Activated B cell treated with CpG ODN at 0.5 μM for 24 hours (primary cell): ENCODE results near the gene OR11A1. TPM values are rescaled to one million over a fixed set of nuclear protein-coding genes. Genes with fewer than 3 reads are reported as not detected.

ENCODE experiments used
- ATAC-seq: fragments of 200-7000 bp; cut with Tn5 transposase; one replicate; pipeline ENCODE4 v1.10.0; 2021; ENCODE audit warnings: low read depth, mild to moderate bottlenecking, moderate library complexity
- CTCF ChIA-PET: fragments of 350-600 bp; sonication (Branson Sonifier 250); formaldehyde crosslinking; loops from one replicate; lab custom pipeline; 2021; ENCODE audit warnings: antibody characterized with exemption; lab: Charles Lee
- POLR2A ChIA-PET: fragments of 350-600 bp; sonication (Branson Sonifier 250); formaldehyde crosslinking; loops from one replicate; lab custom pipeline; 2021; ENCODE audit warnings: antibody characterized with exemption; lab: Charles Lee
- DNase-seq: peaks from one replicate; pipeline ENCODE4 v3.0.0; 2022
- H3K27ac Mint-ChIP-seq: one replicate; pipeline ENCODE4 v1.8.0; 2020; ENCODE audit warnings: mixed read lengths
- H3K27me3 Mint-ChIP-seq: one replicate; pipeline ENCODE4 v1.8.0; 2021; ENCODE audit warnings: mixed read lengths
- H3K36me3 Mint-ChIP-seq: one replicate; pipeline ENCODE4 v1.8.0; 2021; ENCODE audit warnings: low read depth, mixed read lengths
- H3K4me1 Mint-ChIP-seq: one replicate; pipeline ENCODE4 v1.8.0; 2021; ENCODE audit warnings: mixed read lengths
- H3K4me3 Mint-ChIP-seq: one replicate; pipeline ENCODE4 v1.8.0; 2020; ENCODE audit warnings: mild to moderate bottlenecking, mixed read lengths
- H3K9me3 Mint-ChIP-seq: one replicate; pipeline ENCODE4 v1.8.0; 2020; ENCODE audit warnings: mixed read lengths
- intact Hi-C: fragments of 100-400 bp; cut with micrococcal nuclease; formaldehyde crosslinking; loops from one replicate; pipeline ENCODE4 v1.15.1; 2024
- total RNA-seq: library from RNA; stranded (reverse); gene quantifications from 2 replicates; pipeline ENCODE4 v1.2.3, GENCODE V29; 2022
- TF ChIP-seq, protein P1 (sequence below): fragments of 200-600 bp; IDR thresholded peaks from one replicate; pipeline ENCODE4 v1.8.0; 2022; ENCODE audit warnings: antibody characterized with exemption, mild to moderate bottlenecking

The OR11A1 gene
- total RNA-seq, 1 donor from 2014 or later: not detected

DNA sequence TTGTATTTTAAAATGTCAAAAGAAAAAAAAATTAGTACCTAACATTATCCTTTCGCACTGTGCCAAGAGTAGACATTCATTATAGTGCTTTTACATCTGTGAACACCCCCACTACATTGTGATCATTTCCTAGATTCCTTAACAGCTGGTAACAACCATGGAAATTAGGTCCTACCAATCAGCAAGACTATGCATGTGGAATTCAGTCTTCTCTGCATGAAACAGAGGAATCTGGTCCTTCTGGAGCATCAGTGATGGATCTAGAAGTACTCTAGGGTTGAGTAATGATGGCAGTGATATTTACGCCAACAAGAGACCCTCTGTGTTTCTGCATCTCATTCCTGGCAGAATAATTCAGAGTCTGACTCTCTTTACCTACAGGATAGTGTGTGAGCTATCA, 32.7 kb downstream of the OR11A1 start:
- ChIA-PET CTCF (no interaction called here), POLR2A (no interaction called here)
- no peaks in the 10 kb centered on the region for H3K36me3 Mint-ChIP-seq
- peaks cover 13% of the 10 kb centered on the region for H3K27me3 Mint-ChIP-seq
- H3K4me3 Mint-ChIP-seq: no peak overlapping the region
- ATAC-seq (no peak), DNase-seq (no peak)
- no peak overlapping the region for H3K27ac Mint-ChIP-seq
- H3K4me1 Mint-ChIP-seq: no peaks in the 10 kb centered on the region
- intact Hi-C loops: no loop called here
- TF ChIP-seq, protein P1, sequence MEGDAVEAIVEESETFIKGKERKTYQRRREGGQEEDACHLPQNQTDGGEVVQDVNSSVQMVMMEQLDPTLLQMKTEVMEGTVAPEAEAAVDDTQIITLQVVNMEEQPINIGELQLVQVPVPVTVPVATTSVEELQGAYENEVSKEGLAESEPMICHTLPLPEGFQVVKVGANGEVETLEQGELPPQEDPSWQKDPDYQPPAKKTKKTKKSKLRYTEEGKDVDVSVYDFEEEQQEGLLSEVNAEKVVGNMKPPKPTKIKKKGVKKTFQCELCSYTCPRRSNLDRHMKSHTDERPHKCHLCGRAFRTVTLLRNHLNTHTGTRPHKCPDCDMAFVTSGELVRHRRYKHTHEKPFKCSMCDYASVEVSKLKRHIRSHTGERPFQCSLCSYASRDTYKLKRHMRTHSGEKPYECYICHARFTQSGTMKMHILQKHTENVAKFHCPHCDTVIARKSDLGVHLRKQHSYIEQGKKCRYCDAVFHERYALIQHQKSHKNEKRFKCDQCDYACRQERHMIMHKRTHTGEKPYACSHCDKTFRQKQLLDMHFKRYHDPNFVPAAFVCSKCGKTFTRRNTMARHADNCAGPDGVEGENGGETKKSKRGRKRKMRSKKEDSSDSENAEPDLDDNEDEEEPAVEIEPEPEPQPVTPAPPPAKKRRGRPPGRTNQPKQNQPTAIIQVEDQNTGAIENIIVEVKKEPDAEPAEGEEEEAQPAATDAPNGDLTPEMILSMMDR: no peak
- H3K9me3 Mint-ChIP-seq: no peaks in the 10 kb centered on the region

DNA sequence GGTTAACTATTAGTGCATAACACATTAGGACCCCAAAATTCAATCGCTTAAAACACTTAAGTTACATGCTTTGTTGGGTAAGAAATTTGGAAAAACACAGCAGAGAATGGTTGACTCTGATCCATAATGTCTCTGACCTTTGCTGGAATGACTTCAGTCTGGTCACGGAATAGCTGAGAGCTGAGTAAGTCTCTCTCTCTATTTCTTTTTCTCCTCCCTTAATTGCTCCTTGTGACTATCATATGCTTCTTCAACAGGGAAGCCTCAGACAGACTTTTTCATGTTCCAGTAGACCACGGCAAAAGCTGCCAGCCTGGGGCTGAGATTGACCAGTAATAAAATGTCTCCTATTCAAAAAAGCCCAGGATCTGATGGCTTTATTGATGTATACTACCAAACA, 37.4 kb downstream of the OR11A1 start:
- ATAC-seq (no peak), DNase-seq (no peak)
- TF ChIP-seq, protein P1: no peak
- Mint-ChIP-seq H3K27ac (no peak overlapping the region), H3K36me3 (no peaks in the 10 kb centered on the region), H3K4me3 (no peak overlapping the region), H3K9me3 (no peaks in the 10 kb centered on the region), H3K4me1 (no peaks in the 10 kb centered on the region), H3K27me3 (peaks cover 14% of the 10 kb centered on the region)
- ChIA-PET CTCF (no interaction called here), POLR2A (no interaction called here)
- intact Hi-C loops: no loop called here

DNA sequence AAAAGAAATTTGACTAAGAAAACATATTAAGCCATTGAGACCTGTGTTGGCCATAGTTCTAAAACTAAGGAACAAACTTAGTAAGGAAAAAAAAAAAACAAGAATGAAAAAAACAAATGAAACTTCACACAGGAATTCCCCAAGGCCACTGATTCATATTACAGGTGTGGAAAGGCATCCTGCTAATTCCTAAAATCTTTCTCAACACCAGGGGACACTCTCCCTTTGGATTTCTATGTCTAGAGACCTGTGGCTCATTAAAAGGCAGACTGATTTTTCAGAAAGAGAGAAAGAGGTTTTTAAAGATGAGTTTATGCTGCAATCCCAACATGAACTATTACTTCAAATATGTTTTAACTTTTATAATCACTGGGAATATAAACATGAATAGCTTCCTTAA, 42.3 kb downstream of the OR11A1 start, which contains the start of gene OR12D1:
TSS of gene OR12D1 (plus strand) at position 341 of the 400 bp plus-strand sequence.
- H3K27ac Mint-ChIP-seq: no peak within 1 kb of the TSS
- peaks cover 27% of the 10 kb centered on the region for H3K27me3 Mint-ChIP-seq
- no peak within 1 kb of the TSS for H3K4me3 Mint-ChIP-seq
- intact Hi-C loops: no loop called here
- no peak for DNase-seq
- TF ChIP-seq, protein P1: no peak
- H3K36me3 Mint-ChIP-seq: no peaks in the 10 kb centered on the region
- no peak for ATAC-seq
- ChIA-PET POLR2A (no interaction called here), CTCF (no interaction called here)
- H3K4me1 Mint-ChIP-seq: no peaks in the 10 kb centered on the region
- H3K9me3 Mint-ChIP-seq: peaks cover 10% of the 10 kb centered on the region

DNA sequence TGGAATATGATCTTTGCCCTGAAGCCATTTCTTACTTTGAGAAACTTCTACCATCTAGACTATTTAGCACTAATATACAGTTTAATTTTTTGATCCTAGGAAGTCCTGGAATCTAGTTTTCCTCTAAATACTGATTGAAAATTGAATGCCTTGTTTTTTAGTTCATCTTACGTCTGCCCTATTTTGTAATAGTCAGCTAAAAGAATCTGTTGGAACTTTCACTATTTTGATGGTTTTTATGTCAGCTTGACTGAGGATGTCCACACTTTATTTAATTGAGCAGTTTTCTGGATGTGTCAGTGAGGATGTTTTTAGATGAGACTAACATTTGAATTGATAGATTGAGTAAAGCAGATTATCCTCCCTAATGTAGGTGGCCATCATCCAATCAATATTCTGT, 53.1 kb downstream of the OR11A1 start:
- peaks cover 6% of the 10 kb centered on the region for H3K9me3 Mint-ChIP-seq
- H3K4me3 Mint-ChIP-seq: no peak overlapping the region
- peaks cover 27% of the 10 kb centered on the region for H3K27me3 Mint-ChIP-seq
- H3K36me3 Mint-ChIP-seq: no peaks in the 10 kb centered on the region
- TF ChIP-seq, protein P1: no peak
- DNase-seq: no peak
- intact Hi-C loops: no loop called here
- ChIA-PET POLR2A (no interaction called here), CTCF (no interaction called here)
- H3K27ac Mint-ChIP-seq: no peak overlapping the region
- ATAC-seq: no peak
- no peaks in the 10 kb centered on the region for H3K4me1 Mint-ChIP-seq

DNA sequence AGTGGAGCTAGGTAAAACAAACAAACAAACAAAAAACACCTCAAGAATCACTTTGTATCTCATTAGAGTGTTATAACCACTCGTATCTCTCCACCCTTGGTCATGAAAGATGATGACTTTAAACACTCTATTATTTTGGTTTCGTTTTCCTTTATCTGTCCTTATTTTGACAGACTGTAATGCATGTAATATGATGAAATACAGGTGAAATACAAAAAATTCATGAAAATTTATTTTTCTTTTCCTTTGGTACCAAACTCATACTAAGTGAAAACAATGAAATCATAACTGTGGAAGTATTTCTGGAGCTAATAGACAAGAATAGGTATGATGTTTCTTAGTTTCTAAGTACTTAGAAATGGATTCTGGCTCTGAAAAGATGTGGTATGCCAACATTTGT, 57.3 kb downstream of the OR11A1 start:
- Mint-ChIP-seq H3K36me3 (no peaks in the 10 kb centered on the region), H3K27me3 (peaks cover 25% of the 10 kb centered on the region), H3K9me3 (no peaks in the 10 kb centered on the region), H3K27ac (no peak overlapping the region), H3K4me1 (no peaks in the 10 kb centered on the region), H3K4me3 (no peak overlapping the region)
- ChIA-PET CTCF (no interaction called here), POLR2A (no interaction called here)
- intact Hi-C loops: no loop called here
- TF ChIP-seq, protein P1: no peak
- DNase-seq (no peak), ATAC-seq (no peak)
